PC-3 (cell line): ENCODE measurements around the gene RANBP1. TPM values are rescaled to one million over a fixed set of nuclear protein-coding genes. Genes with fewer than 3 reads are reported as not detected.

Experiments
- ATAC-seq: fragments of 200-7000 bp; cut with Tn5 transposase; 2 replicates; pipeline ENCODE4 v1.9.1; 2020; ENCODE audit warnings: mild to moderate bottlenecking, moderate library complexity
- BruUV-seq: library from RNA; stranded (reverse); fragments of 400-500 nt; replicated peaks from 2 replicates; lab custom pipeline; 2021; lab: Mats Ljungman, UMichigan
- CTCF ChIA-PET: fragments of 300-600 bp; sonication (Branson Sonifier 250); formaldehyde crosslinking; loops from one replicate; lab custom pipeline; 2022; ENCODE audit warnings: antibody characterized with exemption; lab: Charles Lee
- POLR2A ChIA-PET: fragments of 300-600 bp; sonication (Branson Sonifier 250); formaldehyde crosslinking; loops from one replicate; lab custom pipeline; 2022; ENCODE audit warnings: antibody characterized with exemption; ENCODE audit not compliant: unreplicated experiment; lab: Charles Lee
- DNase-seq: peaks from one replicate; pipeline ENCODE4 v3.0.0-alpha.2; 2015
- H2AFZ ChIP-seq: fragments of 300-600 bp; sonication (generic); 2 replicates; pipeline ENCODE4 v1.6.0; 2016; ENCODE audit warnings: antibody characterized with exemption, low read length
- H3F3A ChIP-seq: fragments of 300-600 bp; sonication (generic); one replicate; pipeline ENCODE4 v1.6.0; 2017; ENCODE audit warnings: antibody characterized with exemption, low read length, control low read depth, mild to moderate bottlenecking; ENCODE audit not compliant: unreplicated experiment
- H3K27ac ChIP-seq: fragments of 300-600 bp; sonication (generic); 2 replicates; pipeline ENCODE4 v1.5.1; 2016; ENCODE audit warnings: mild to moderate bottlenecking, low read length
- H3K27me3 ChIP-seq: fragments of 300-600 bp; sonication (generic); 2 replicates; pipeline ENCODE4 v1.6.1; 2016; ENCODE audit warnings: low read length, mixed read lengths
- H3K36me3 ChIP-seq: fragments of 300-600 bp; sonication (generic); 2 replicates; pipeline ENCODE4 v1.6.1; 2016; ENCODE audit warnings: low read depth, mixed run types, low read length, mixed read lengths
- H3K4me1 ChIP-seq: fragments of 300-600 bp; sonication (generic); 2 replicates; pipeline ENCODE4 v1.5.1; 2016; ENCODE audit warnings: low read length; ENCODE audit not compliant: insufficient read depth
- H3K4me2 ChIP-seq: fragments of 300-600 bp; sonication (generic); 2 replicates; pipeline ENCODE4 v1.6.0; 2016; ENCODE audit warnings: low read length
- H3K4me3 ChIP-seq: fragments of 300-600 bp; sonication (generic); 2 replicates; pipeline ENCODE4 v1.5.1; 2016; ENCODE audit warnings: mild to moderate bottlenecking, low read length, mixed read lengths
- H3K79me2 ChIP-seq: fragments of 300-600 bp; sonication (generic); 2 replicates; pipeline ENCODE4 v1.6.1; 2017; ENCODE audit warnings: low read length, mixed read lengths
- H3K9ac ChIP-seq: fragments of 300-600 bp; sonication (generic); 2 replicates; pipeline ENCODE4 v1.6.0; 2016; ENCODE audit warnings: mild to moderate bottlenecking, low read length
- H3K9me2 ChIP-seq: fragments of 300-600 bp; sonication (generic); replicated peaks from 2 replicates; pipeline ENCODE4 v1.6.1; 2016; ENCODE audit warnings: mixed run types, low read length, mixed read lengths
- H3K9me3 ChIP-seq: fragments of 300-600 bp; sonication (generic); 2 replicates; pipeline ENCODE4 v1.6.1; 2016; ENCODE audit warnings: low read length, mixed read lengths
- H4K20me1 ChIP-seq: fragments of 300-600 bp; sonication (generic); 2 replicates; pipeline ENCODE4 v1.6.1; 2016; ENCODE audit warnings: low read length, mixed read lengths
- EZH2 ChIP-seq: fragments of 300-600 bp; sonication (generic); IDR thresholded peaks from one replicate; pipeline ENCODE4 v1.6.1; 2017; ENCODE audit warnings: antibody characterized with exemption, mild to moderate bottlenecking, low read length; ENCODE audit not compliant: unreplicated experiment
- EZH2phosphoT487 ChIP-seq: fragments of 300-600 bp; sonication (generic); IDR thresholded peaks from 2 replicates; pipeline ENCODE4 v1.6.1; 2018; ENCODE audit warnings: mild to moderate bottlenecking, antibody characterized with exemption, low read length, borderline replicate concordance
- intact Hi-C: fragments of 100-400 bp; cut with micrococcal nuclease; formaldehyde crosslinking; loops from 2 replicates; pipeline ENCODE4 v1.9.0; 2023
- total RNA-seq: library from RNA; depleted of rRNA; stranded (reverse); fragments of >200 nt; gene quantifications from 2 replicates; pipeline ENCODE4 v1.2.3, GENCODE V29; 2014
- TF ChIP-seq, protein P1 (sequence below): fragments of 300-600 bp; sonication (generic); conservative IDR thresholded peaks from 2 replicates; pipeline ENCODE4 v1.5.1; 2017; ENCODE audit warnings: antibody characterized with exemption, low read depth, mild to moderate bottlenecking, low read length

RANBP1 gene
- total RNA-seq, 1 experiment from 2014 or later = 356 TPM

DNA sequence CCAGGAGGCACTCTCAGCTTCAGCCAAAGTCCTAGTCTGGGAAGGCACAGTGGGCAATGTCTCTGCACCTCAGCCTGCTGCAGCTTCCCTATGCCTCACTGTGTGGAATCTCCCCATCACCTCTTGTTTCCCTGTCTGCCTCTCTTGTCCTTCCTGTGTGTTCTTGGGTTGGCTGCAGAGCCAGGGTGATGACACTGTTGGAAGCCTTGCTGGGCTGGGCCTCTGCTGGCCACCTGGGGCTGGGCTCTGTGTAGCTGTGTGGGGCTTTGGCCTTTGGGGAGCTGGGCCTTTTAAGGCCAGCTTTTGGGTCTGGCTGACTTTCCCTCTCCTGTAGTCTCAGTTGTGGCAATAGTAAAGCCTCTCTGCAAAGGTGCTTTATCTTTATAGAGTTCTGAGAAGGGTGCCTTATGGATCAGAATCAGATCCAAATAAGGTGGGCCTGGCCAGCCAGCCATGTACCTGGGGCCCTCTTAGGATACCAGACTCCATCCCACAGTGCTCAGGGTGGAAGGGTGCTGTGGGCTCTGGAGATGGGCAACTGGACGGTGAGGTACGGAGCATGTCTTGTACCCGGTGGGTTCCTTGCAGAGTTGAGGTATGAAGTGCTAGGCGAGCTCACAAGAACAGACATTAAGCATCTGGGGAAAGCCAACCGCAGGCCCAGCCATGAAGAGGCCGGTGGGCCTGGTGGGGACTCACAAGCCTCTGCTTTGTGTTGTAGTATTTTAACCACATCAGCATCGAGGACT is 10.3 kb upstream of the RANBP1 start:
- H3K9me2 ChIP-seq = no peaks in the 10 kb centered on the region
- no peak overlapping the region for H2AFZ ChIP-seq
- no peaks in the 10 kb centered on the region for H4K20me1 ChIP-seq
- peaks cover 10% of the 10 kb centered on the region for H3K79me2 ChIP-seq
- ATAC-seq (no peak), DNase-seq (no peak)
- H3K27ac ChIP-seq = no peak overlapping the region
- peaks cover 26% of the 10 kb centered on the region for H3K36me3 ChIP-seq
- no peaks in the 10 kb centered on the region for H3F3A ChIP-seq
- H3K4me1 ChIP-seq = no peaks in the 10 kb centered on the region
- H3K27me3 ChIP-seq = no peaks in the 10 kb centered on the region
- BruUV-seq = no TSS peak
- H3K9ac ChIP-seq = no peak overlapping the region
- ChIA-PET CTCF (no interaction called here), POLR2A (no interaction called here)
- no peak overlapping the region for H3K4me2 ChIP-seq
- intact Hi-C loops = no loop called here
- H3K4me3 ChIP-seq = no peak overlapping the region
- no peaks in the 10 kb centered on the region for H3K9me3 ChIP-seq
- TF ChIP-seq EZH2 = no peak
- TF ChIP-seq, protein P1, sequence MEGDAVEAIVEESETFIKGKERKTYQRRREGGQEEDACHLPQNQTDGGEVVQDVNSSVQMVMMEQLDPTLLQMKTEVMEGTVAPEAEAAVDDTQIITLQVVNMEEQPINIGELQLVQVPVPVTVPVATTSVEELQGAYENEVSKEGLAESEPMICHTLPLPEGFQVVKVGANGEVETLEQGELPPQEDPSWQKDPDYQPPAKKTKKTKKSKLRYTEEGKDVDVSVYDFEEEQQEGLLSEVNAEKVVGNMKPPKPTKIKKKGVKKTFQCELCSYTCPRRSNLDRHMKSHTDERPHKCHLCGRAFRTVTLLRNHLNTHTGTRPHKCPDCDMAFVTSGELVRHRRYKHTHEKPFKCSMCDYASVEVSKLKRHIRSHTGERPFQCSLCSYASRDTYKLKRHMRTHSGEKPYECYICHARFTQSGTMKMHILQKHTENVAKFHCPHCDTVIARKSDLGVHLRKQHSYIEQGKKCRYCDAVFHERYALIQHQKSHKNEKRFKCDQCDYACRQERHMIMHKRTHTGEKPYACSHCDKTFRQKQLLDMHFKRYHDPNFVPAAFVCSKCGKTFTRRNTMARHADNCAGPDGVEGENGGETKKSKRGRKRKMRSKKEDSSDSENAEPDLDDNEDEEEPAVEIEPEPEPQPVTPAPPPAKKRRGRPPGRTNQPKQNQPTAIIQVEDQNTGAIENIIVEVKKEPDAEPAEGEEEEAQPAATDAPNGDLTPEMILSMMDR = no peak
- no peak for TF ChIP-seq EZH2phosphoT487

GRCh38 chr22:20106205-20106848 is 9.6 kb upstream of the RANBP1 start:
- Histone ChIP-seq H3F3A (no peaks in the 10 kb centered on the region), H3K9ac (no peak overlapping the region), H3K36me3 (peaks cover 24% of the 10 kb centered on the region), H2AFZ (no peak overlapping the region), H3K9me2 (no peaks in the 10 kb centered on the region), H3K79me2 (peaks cover 10% of the 10 kb centered on the region), H3K4me3 (no peak overlapping the region), H3K4me2 (no peak overlapping the region), H3K9me3 (no peaks in the 10 kb centered on the region), H3K27ac (no peak overlapping the region), H3K27me3 (no peaks in the 10 kb centered on the region), H3K4me1 (no peaks in the 10 kb centered on the region), H4K20me1 (no peaks in the 10 kb centered on the region)
- intact Hi-C loops = no loop called here
- CTCF ChIA-PET = no interaction called here
- POLR2A ChIA-PET = no interaction called here
- no peak for ATAC-seq
- no peak for DNase-seq
- no TSS peak for BruUV-seq
- no peak for TF ChIP-seq EZH2phosphoT487
- TF ChIP-seq, protein P1 = no peak
- no peak for TF ChIP-seq EZH2

GRCh38 chr22:20106849-20107237 is 9.1 kb upstream of the RANBP1 start:
- Histone ChIP-seq H3K4me1 (no peaks in the 10 kb centered on the region), H3K79me2 (peaks cover 10% of the 10 kb centered on the region), H3K9me3 (no peaks in the 10 kb centered on the region), H3K27ac (no peak overlapping the region), H3F3A (no peaks in the 10 kb centered on the region), H3K27me3 (no peaks in the 10 kb centered on the region), H2AFZ (no peak overlapping the region), H3K4me2 (no peak overlapping the region), H3K4me3 (no peak overlapping the region), H3K9me2 (no peaks in the 10 kb centered on the region), H4K20me1 (no peaks in the 10 kb centered on the region), H3K9ac (no peak overlapping the region), H3K36me3 (peaks cover 24% of the 10 kb centered on the region)
- ChIA-PET POLR2A (no interaction called here), CTCF (no interaction called here)
- intact Hi-C loops = no loop called here
- ATAC-seq = no peak
- no TSS peak for BruUV-seq
- DNase-seq = no peak
- TF ChIP-seq EZH2phosphoT487 = no peak
- TF ChIP-seq EZH2 = no peak
- TF ChIP-seq, protein P1 = no peak
